Kidney (tissue), 22 donors: Measurements from ENCODE around the gene ELOA2. TPM values are rescaled to one million over a fixed set of nuclear protein-coding genes. Genes with fewer than 3 reads are reported as not detected.

Experiments
- DNase-seq, 5 donors: peaks; one replicate each; pipeline ENCODE4 v3.0.0-alpha.2; 2013 to 2020
- FAIRE-seq: peaks from 2 replicates; lab custom pipeline; 2012; peaks lifted over from hg19 to GRCh38; lab: Jason Lieb, UNC
- H3K27ac ChIP-seq, 2 donors: one replicate each; pipeline ENCODE4 v1.7.0; 2013; ENCODE audit warnings: low read depth in 2 of 2, low read length in 2 of 2, inconsistent platforms in 1 of 2
- H3K27me3 ChIP-seq: one replicate; pipeline ENCODE4 v1.7.1; 2013; ENCODE audit warnings: low read length, inconsistent platforms; ENCODE audit not compliant: control insufficient read depth, insufficient read depth
- H3K36me3 ChIP-seq, 3 donors: one replicate each; pipeline versions ENCODE4 v1.7.0 to v1.7.1; 2013; ENCODE audit warnings: low read length in 3 of 3, control low read depth in 1 of 3, inconsistent platforms in 1 of 3; ENCODE audit not compliant: insufficient read depth in 3 of 3, control insufficient read depth in 2 of 3
- H3K4me1 ChIP-seq, 3 donors: one replicate each; pipeline versions ENCODE4 v1.7.0 to v1.7.1; 2013; ENCODE audit warnings: low read length in 3 of 3, inconsistent platforms in 1 of 3, low read depth in 1 of 3; ENCODE audit not compliant: control insufficient read depth in 2 of 3, insufficient read depth in 2 of 3
- H3K4me3 ChIP-seq, 3 donors: one replicate each; pipeline versions ENCODE4 v1.7.0 to v1.8.1; 2013; ENCODE audit warnings: low read length in 3 of 3, control low read depth in 1 of 3, inconsistent platforms in 1 of 3
- H3K9ac ChIP-seq, 3 donors: one replicate each; pipeline versions ENCODE4 v1.7.0 to v1.7.1; 2013; ENCODE audit warnings: low read length in 3 of 3, control low read depth in 1 of 3, inconsistent platforms in 1 of 3
- H3K9me3 ChIP-seq, 3 donors: one replicate each; pipeline versions ENCODE4 v1.7.0 to v1.7.1; 2013; ENCODE audit warnings: low read length in 3 of 3, control low read depth in 1 of 3, inconsistent platforms in 1 of 3; ENCODE audit not compliant: control insufficient read depth in 2 of 3, insufficient read depth in 1 of 3
- CTCF ChIP-seq: IDR thresholded peaks from 3 replicates; pipeline ENCODE4 v1.5.1; 2012; ENCODE audit warnings: mild to moderate bottlenecking, moderate library complexity, borderline replicate concordance; ENCODE audit not compliant: insufficient read depth; ENCODE audit errors: extremely low read depth
- intact Hi-C: fragments of 100-400 bp; cut with DNase I; formaldehyde crosslinking; loops from one replicate; pipeline ENCODE4 v1.11.1; 2022
- long read RNA-seq, 10 donors: library from polyadenylated mRNA in 1 of 10; unstranded in 1 of 10; transcript quantifications; one replicate each; pipeline ENCODE4 v2.0.0 and lab custom pipeline, GENCODE V29; 2021 to 2026
- polyA plus RNA-seq: library from polyadenylated mRNA; stranded (reverse); fragments of 350-450 nt; fragmentation: Illumina TruSeq; extraction: RNeasy Lipid Tissue Mini Kit (QIAGEN cat#74804); gene quantifications from one replicate; pipeline ENCODE4 v1.2.3, GENCODE V29; 2014; ENCODE audit warnings: low read depth, low replicate concordance; ENCODE audit not compliant: insufficient read depth
- total RNA-seq: library from RNA; stranded (reverse); fragmentation: NEBNext Ultra II Directional; extraction: Animal tissue kit (Norgen Biotek cat#: 25700); gene quantifications from one replicate; pipeline ENCODE4 v1.2.1, GENCODE V29; 2021
- donor health status: control.
- donor health status: control.
- donor health status: control.
- donor health status: control.
- donor health status: control.
- donor health status: DM: yes; HTN: yes; CAD: no.
- donor health status: Normal renal cell carcinoma (clear cell type).

The ELOA2 gene
- total RNA-seq: not detected
- not detected for polyA plus RNA-seq
- long read RNA-seq, donor 1: 0 reads
- long read RNA-seq, donor 2: 0 reads
- long read RNA-seq, donor 3, partial matches to known transcripts: 5 of 5 reads
- long read RNA-seq, donor 3, other reads (novel, unspliced or antisense): 0 of 5 reads
- long read RNA-seq, donor 4: 0 reads
- long read RNA-seq, donor 5: 0 reads
- long read RNA-seq, donor 6: 0 reads
- long read RNA-seq, donor 7: 0 reads
- long read RNA-seq, donor 8: 0 reads
- long read RNA-seq, donor 9: 0 reads
- long read RNA-seq, donor 10: 0 reads

GRCh38 chr18:47035156-47035671 is at the start of gene ELOA2:
ELOA2 (minus strand) TSS chr18:47035621; CDS start chr18:47035264, 357 bp downstream.
- no peak for FAIRE-seq
- Histone ChIP-seq H3K9me3 (no peaks in the 10 kb centered on the region), H3K4me3 (no peak within 1 kb of the TSS), H3K9ac (no peak within 1 kb of the TSS), H3K27ac (no peak within 1 kb of the TSS), H3K4me1 (no peaks in the 10 kb centered on the region), H3K27me3 (no peaks in the 10 kb centered on the region), H3K36me3 (no peaks in the 10 kb centered on the region)
- TF ChIP-seq CTCF: no peak
- no peak for DNase-seq
- intact Hi-C loops: no loop called here

GRCh38 chr18:47081578-47081977 is 46.2 kb upstream of the ELOA2 start:
- Histone ChIP-seq H3K9ac (no peak overlapping the region), H3K27ac (no peak overlapping the region), H3K27me3 (no peaks in the 10 kb centered on the region), H3K4me3 (no peak overlapping the region), H3K9me3 (no peaks in the 10 kb centered on the region), H3K36me3 (peaks cover 0 to 5% (median 3%) of the 10 kb centered on the region in 3 donors), H3K4me1 (no peaks in the 10 kb centered on the region)
- FAIRE-seq: no peak
- intact Hi-C loops: no loop called here
- DNase-seq: no peak
- TF ChIP-seq CTCF: no peak

DNA sequence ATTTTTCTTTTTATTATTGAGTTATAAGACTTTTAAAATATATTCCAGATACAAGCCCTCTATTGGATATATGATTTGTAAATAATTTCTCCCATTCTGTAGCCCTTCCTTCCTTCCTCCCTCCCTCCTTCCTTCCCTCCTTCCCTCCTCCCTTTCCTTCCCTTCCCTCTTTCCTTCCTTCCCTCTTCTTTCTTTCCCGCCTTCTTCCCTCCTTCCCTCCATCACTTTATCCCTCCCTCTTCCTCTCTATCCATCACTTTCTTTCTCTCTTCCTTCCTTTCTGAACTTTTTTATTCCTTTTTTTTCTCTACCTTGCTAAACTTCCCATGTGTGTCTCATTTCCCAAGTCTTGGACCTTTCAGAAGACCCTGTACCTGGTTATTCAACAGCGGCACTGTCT is 45.5 kb upstream of the ELOA2 start:
- Histone ChIP-seq H3K4me1 (no peaks in the 10 kb centered on the region), H3K27me3 (no peaks in the 10 kb centered on the region), H3K9ac (no peak overlapping the region), H3K9me3 (no peaks in the 10 kb centered on the region), H3K4me3 (no peak overlapping the region), H3K27ac (no peak overlapping the region), H3K36me3 (peaks cover 0 to 5% (median 3%) of the 10 kb centered on the region in 3 donors)
- TF ChIP-seq CTCF: no peak
- no peak for FAIRE-seq
- DNase-seq: no peak
- intact Hi-C loops: no loop called here
